Stimulated activated memory B cell treated with anti-CD40 and anti-IgM and Interleukin-4, amounts not matched to agents 10 μg/mL and 1 μg/mL and 100 μg/mL, for 72 hours (primary cell): ENCODE results near the gene MUC5AC.
"Not testable (repeated sequence)": the region's sequence is repeated elsewhere in the genome, so short reads cannot be mapped to it uniquely, and the experiment has no call there.

Source experiments
- ATAC-seq: fragments of 150-1000 bp; cut with Tn5 transposase; 2 replicates; pipeline ENCODE4 v1.10.0; 2021
- H3K27ac Mint-ChIP-seq: one replicate; pipeline ENCODE4 v1.8.0; 2022; ENCODE audit warnings: mild to moderate bottlenecking, mixed read lengths
- H3K27me3 Mint-ChIP-seq: one replicate; pipeline ENCODE4 v1.8.0; 2022; ENCODE audit warnings: mixed read lengths
- H3K36me3 Mint-ChIP-seq: one replicate; pipeline ENCODE4 v1.8.0; 2022; ENCODE audit warnings: mixed read lengths
- H3K4me1 Mint-ChIP-seq: one replicate; pipeline ENCODE4 v1.8.0; 2022; ENCODE audit warnings: mixed read lengths
- H3K4me3 Mint-ChIP-seq: one replicate; pipeline ENCODE4 v1.8.0; 2022; ENCODE audit warnings: mild to moderate bottlenecking, moderate library complexity, mixed read lengths
- H3K9me3 Mint-ChIP-seq: one replicate; pipeline ENCODE4 v1.8.0; 2022; ENCODE audit warnings: mixed read lengths

The MUC5AC gene, protein sequence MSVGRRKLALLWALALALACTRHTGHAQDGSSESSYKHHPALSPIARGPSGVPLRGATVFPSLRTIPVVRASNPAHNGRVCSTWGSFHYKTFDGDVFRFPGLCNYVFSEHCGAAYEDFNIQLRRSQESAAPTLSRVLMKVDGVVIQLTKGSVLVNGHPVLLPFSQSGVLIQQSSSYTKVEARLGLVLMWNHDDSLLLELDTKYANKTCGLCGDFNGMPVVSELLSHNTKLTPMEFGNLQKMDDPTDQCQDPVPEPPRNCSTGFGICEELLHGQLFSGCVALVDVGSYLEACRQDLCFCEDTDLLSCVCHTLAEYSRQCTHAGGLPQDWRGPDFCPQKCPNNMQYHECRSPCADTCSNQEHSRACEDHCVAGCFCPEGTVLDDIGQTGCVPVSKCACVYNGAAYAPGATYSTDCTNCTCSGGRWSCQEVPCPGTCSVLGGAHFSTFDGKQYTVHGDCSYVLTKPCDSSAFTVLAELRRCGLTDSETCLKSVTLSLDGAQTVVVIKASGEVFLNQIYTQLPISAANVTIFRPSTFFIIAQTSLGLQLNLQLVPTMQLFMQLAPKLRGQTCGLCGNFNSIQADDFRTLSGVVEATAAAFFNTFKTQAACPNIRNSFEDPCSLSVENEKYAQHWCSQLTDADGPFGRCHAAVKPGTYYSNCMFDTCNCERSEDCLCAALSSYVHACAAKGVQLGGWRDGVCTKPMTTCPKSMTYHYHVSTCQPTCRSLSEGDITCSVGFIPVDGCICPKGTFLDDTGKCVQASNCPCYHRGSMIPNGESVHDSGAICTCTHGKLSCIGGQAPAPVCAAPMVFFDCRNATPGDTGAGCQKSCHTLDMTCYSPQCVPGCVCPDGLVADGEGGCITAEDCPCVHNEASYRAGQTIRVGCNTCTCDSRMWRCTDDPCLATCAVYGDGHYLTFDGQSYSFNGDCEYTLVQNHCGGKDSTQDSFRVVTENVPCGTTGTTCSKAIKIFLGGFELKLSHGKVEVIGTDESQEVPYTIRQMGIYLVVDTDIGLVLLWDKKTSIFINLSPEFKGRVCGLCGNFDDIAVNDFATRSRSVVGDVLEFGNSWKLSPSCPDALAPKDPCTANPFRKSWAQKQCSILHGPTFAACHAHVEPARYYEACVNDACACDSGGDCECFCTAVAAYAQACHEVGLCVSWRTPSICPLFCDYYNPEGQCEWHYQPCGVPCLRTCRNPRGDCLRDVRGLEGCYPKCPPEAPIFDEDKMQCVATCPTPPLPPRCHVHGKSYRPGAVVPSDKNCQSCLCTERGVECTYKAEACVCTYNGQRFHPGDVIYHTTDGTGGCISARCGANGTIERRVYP (N-terminal part only)

GRCh38 chr11:1157645-1158591 lies at the start of gene MUC5AC:
MUC5AC (plus strand) TSS chr11:1157953; CDS start chr11:1158000, 47 bp downstream.
- Mint-ChIP-seq H3K27me3 (peaks cover 35% of the 10 kb centered on the region), H3K9me3 (no peaks in the 10 kb centered on the region), H3K36me3 (no peaks in the 10 kb centered on the region), H3K4me3 (no peak within 1 kb of the TSS), H3K27ac (no peak within 1 kb of the TSS), H3K4me1 (peaks cover 2% of the 10 kb centered on the region)
- ATAC-seq = no peak

DNA sequence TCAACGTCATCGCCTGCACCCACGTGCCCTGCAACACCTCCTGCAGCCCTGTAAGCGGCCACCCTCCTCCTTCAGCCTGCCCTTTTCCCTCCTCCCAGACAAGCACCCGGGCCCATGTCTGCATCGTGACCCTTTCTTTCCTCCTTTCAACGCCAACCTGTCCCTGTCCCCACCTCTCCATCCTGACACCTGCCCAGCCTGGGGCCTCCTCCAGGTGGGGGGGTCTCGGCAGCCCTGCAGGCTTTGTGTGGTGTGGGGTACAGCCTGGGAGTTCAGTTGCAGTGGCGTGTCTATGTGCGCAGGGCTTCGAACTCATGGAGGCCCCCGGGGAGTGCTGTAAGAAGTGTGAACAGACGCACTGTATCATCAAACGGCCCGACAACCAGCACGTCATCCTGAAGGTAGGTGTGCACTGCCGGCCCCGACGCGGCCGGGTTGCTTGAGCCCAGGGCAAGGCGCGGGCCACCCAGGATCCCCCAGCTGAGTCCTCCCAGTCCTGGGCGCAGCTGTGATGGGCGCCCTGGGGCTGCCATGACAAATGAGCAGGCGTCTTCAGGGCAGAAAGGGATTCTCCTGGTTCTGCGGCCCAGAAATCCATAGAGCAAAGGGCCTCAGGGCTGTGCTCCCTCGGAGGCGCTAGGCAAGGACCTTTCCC lies 49.4 kb upstream of the MUC5AC start:
- H3K4me3 Mint-ChIP-seq = no peak overlapping the region
- no peak for ATAC-seq
- H3K27ac Mint-ChIP-seq = no peak overlapping the region
- H3K27me3 Mint-ChIP-seq = peaks cover 23% of the 10 kb centered on the region
- no peaks in the 10 kb centered on the region for H3K9me3 Mint-ChIP-seq
- H3K36me3 Mint-ChIP-seq = no peaks in the 10 kb centered on the region
- no peaks in the 10 kb centered on the region for H3K4me1 Mint-ChIP-seq

DNA sequence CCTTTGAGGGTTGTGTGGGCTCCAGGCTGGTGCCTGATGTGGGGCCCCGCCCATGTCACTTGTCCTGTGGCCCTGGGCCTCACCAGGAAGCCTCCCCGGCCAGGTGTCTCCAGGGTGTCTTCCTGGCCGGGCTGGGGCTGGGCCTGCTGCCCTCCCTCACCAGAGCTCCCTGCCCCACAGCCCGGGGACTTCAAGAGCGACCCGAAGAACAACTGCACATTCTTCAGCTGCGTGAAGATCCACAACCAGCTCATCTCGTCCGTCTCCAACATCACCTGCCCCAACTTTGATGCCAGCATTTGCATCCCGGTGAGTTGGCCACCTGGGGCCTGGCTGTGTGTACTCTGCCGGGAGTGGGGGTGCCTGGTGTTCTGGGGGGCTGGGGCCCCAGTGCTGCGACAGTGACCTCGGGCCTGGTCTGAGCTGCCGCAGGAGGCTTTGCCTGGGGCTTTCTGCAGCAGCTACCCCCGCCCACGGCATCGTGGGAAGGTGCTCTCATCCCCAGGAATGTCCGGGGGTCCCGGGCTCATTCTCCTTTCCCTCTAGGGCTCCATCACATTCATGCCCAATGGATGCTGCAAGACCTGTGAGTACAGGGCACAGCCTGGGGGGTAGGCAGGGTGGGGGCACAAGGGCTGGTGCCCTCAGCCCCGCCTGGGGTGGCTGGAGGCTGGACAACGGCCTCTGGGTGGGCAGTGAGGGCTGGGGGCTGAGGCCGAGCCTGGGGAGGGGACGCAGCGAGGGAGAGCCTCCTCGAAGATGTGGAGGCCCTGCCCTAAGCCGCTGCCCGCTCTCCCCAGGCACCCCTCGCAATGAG lies 48.4 kb upstream of the MUC5AC start:
- no peaks in the 10 kb centered on the region for H3K9me3 Mint-ChIP-seq
- H3K4me1 Mint-ChIP-seq = peaks cover under 1% of the 10 kb centered on the region
- H3K27ac Mint-ChIP-seq = no peak overlapping the region
- H3K4me3 Mint-ChIP-seq = no peak overlapping the region
- peaks cover 23% of the 10 kb centered on the region for H3K27me3 Mint-ChIP-seq
- no peak for ATAC-seq
- H3K36me3 Mint-ChIP-seq = no peaks in the 10 kb centered on the region

DNA sequence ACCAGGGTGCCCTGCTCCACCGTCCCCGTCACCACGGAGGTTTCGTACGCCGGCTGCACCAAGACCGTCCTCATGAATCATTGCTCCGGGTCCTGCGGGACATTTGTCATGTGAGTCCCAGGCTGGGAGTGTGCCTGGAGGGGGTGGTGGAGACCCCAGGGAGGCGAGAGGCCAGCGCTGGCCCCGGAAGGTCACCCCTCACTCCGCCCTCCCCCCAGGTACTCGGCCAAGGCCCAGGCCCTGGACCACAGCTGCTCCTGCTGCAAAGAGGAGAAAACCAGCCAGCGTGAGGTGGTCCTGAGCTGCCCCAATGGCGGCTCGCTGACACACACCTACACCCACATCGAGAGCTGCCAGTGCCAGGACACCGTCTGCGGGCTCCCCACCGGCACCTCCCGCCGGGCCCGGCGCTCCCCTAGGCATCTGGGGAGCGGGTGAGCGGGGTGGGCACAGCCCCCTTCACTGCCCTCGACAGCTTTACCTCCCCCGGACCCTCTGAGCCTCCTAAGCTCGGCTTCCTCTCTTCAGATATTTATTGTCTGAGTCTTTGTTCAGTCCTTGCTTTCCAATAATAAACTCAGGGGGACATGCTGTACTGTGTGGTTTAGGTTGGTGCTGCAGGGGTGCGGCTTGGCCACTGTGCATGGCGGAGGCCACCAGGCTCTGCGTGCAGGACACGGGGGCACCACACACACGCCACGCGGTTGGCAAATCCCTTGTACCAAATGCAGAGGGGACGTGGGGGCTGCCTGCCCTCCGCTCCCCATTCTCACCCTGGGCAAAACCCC lies 47.6 kb upstream of the MUC5AC start:
- ATAC-seq = no peak
- no peaks in the 10 kb centered on the region for H3K9me3 Mint-ChIP-seq
- peaks cover 7% of the 10 kb centered on the region for H3K4me1 Mint-ChIP-seq
- H3K4me3 Mint-ChIP-seq = no peak overlapping the region
- H3K27ac Mint-ChIP-seq = no peak overlapping the region
- no peaks in the 10 kb centered on the region for H3K36me3 Mint-ChIP-seq
- H3K27me3 Mint-ChIP-seq = peaks cover 23% of the 10 kb centered on the region

DNA sequence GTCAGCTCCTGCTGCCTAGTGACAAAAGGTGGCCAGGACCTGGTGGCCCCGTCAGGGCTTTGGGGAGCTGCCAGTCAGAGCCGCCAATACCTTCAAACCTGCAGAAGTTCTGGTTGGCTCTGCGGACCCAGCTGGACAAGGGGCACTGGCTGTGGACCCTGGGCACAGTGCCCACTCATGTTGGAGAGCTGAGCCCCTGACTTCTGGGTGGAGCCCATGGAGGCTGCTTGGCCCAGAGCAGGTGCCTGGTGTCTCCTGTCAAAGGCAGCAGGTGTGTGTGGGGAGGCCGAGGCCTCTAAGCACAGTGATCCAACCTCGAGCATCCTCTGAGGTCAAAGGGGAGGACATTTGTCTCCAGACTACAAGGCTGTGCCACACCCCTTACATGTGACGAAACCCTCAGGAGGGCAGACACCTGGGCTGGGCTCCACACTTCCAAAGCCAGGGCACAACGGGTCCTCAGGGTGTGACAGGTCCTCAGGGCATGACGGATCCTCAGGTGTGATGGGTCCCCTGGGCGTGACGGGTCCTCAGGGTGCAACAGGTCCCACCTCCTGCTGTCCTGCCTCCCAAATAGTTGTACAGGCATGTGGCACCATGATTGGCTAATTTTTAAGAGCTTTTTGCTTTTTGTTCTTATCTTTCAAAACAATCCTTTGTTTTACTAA lies 46.1 kb upstream of the MUC5AC start:
- H3K36me3 Mint-ChIP-seq = no peaks in the 10 kb centered on the region
- no peak for ATAC-seq
- no peaks in the 10 kb centered on the region for H3K9me3 Mint-ChIP-seq
- no peak overlapping the region for H3K27ac Mint-ChIP-seq
- H3K4me1 Mint-ChIP-seq = peaks cover 7% of the 10 kb centered on the region
- H3K4me3 Mint-ChIP-seq = no peak overlapping the region
- peaks cover 20% of the 10 kb centered on the region for H3K27me3 Mint-ChIP-seq

DNA sequence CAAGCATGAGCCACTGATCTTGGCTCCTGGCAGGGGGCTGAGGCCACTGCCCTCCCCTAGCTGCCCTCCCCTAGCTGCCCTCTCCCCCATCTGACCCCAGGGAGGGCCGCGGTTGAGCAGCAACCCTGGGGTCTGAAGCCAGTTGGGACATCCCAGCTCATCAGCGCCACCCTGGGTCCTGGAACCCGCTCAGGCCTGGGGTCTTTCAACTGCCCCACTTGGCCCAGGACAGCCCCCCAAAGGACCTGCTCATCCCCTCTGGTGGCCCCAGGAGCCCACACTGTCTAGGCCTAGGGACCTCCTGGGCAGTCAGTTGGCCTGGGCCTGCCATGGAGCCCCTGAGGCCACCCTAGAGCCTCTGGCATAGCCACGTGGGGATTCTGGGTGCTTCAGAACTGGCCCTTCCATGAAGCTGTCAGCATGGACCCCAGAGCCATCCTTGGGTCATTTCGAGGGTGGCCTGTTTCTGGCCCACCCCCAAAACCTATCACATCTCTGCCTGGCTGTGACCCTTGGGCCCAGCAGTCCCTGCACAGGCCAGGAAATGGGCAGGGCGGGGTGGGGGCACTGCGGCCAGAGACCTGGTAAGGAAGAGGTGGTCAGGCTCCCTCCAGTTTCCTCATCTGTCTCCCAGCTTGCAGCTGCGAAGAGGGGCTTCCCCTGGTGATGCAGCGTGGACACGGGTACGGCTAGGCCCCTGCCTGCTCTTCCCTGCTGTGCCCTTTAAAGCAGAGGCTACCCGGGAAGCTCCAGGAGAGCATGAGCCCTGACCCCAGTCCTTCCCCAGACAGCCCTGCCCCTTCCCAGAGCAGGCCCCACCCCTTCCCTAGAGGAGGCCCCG lies 45.2 kb upstream of the MUC5AC start:
- no peaks in the 10 kb centered on the region for H3K9me3 Mint-ChIP-seq
- no peaks in the 10 kb centered on the region for H3K36me3 Mint-ChIP-seq
- H3K27me3 Mint-ChIP-seq = peaks cover 19% of the 10 kb centered on the region
- H3K4me3 Mint-ChIP-seq = no peak overlapping the region
- H3K4me1 Mint-ChIP-seq = peaks cover 7% of the 10 kb centered on the region
- no peak for ATAC-seq
- H3K27ac Mint-ChIP-seq = no peak overlapping the region

GRCh38 chr11:1113405-1114201 lies 44.1 kb upstream of the MUC5AC start:
- ATAC-seq = no peak
- H3K36me3 Mint-ChIP-seq = no peaks in the 10 kb centered on the region
- H3K27me3 Mint-ChIP-seq = peaks cover 11% of the 10 kb centered on the region
- no peak overlapping the region for H3K27ac Mint-ChIP-seq
- H3K4me3 Mint-ChIP-seq = no peak overlapping the region
- no peaks in the 10 kb centered on the region for H3K9me3 Mint-ChIP-seq
- peaks cover 7% of the 10 kb centered on the region for H3K4me1 Mint-ChIP-seq

- H3K27ac Mint-ChIP-seq, H3K9me3 Mint-ChIP-seq, H3K4me1 Mint-ChIP-seq, H3K4me3 Mint-ChIP-seq, ATAC-seq, H3K36me3 Mint-ChIP-seq: not testable (repeated sequence)
- H3K27me3 Mint-ChIP-seq = peaks cover 24% of the 10 kb centered on the region
Measured at GRCh38 chr11:1115292-1115691, 42.5 kb upstream of the MUC5AC start.

DNA sequence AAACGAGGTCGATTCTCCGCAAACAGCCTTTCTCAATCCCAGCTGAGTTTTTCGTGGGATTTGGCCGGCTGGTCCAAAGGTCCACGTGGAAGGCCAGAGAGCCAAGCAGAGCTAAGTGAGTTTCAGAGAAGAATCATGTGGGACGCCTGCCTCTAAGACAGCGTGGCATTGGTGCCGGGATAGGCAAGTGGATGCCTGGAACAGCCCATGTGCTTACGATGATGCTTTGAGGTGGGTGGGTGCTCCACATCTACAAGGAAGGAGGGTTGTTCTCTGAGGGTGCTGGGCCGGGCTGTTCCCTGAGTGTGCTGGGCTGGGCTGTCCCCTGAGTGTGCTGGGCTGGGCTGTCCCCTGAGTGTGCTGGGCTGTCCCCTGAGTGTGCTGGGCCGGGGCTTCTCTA lies 41.6 kb upstream of the MUC5AC start:
- no peak overlapping the region for H3K27ac Mint-ChIP-seq
- no peaks in the 10 kb centered on the region for H3K9me3 Mint-ChIP-seq
- no peaks in the 10 kb centered on the region for H3K36me3 Mint-ChIP-seq
- H3K4me1 Mint-ChIP-seq = peaks cover 7% of the 10 kb centered on the region
- no peak for ATAC-seq
- peaks cover 24% of the 10 kb centered on the region for H3K27me3 Mint-ChIP-seq
- no peak overlapping the region for H3K4me3 Mint-ChIP-seq

DNA sequence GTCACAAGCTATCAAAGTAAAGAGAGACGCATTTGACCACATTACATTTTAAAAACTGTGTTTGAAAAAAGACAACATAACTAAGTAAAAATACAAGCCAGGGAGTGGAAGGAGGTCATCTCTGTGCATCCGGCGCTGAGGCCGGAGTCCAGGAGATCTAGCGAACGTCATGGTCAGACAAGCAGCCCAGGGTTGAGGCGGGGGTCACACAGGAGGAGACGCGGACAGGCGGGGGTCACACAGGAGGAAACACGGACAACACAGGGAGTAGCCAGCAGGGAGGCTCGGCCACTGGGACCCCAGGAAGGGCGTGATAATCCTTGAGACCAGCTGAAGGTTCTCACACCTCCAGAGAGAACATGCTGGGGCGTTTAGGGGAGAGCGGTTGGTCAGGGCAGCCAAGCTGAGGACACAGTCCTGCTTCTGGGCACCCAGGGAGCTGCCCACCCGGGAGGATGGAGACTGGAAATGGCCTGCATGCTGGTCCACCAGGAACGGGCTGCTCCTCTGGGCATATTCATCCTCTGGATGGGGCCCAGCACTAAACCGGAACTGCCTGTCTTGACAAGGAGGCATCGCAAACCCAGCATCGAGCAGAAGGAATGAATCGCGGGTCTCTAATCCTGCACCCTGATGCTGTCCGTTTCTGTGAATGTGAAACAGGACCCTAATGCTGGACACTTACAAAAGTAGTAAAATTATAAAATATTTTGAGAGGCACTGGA lies 40.9 kb upstream of the MUC5AC start:
- Mint-ChIP-seq H3K27me3 (peaks cover 28% of the 10 kb centered on the region), H3K36me3 (no peaks in the 10 kb centered on the region), H3K4me3 (no peak overlapping the region), H3K4me1 (peaks cover 7% of the 10 kb centered on the region), H3K9me3 (no peaks in the 10 kb centered on the region), H3K27ac (no peak overlapping the region)
- no peak for ATAC-seq
